ENCODE results near the gene TNFAIP8L2.
"Not testable (repeated sequence)": the region's sequence is repeated elsewhere in the genome, so short reads cannot be mapped to it uniquely, and the experiment has no call there.

Gene TNFAIP8L2

GRCh38 chr1:151146072-151146411, 10.4 kb upstream of the TNFAIP8L2 start:
- DNase-seq (ENCODE audit: low spot score), result no peak

GRCh38 chr1:151146412-151147131, 9.9 kb upstream of the TNFAIP8L2 start, which contains the start of gene SEMA6C:
Gene SEMA6C, minus strand, starts transcription at chr1:151146631. Its CDS starts 4,010 bp downstream, at chr1:151142621.
- DNase-seq (ENCODE audit: low spot score), result peak; percentile 93

- no peak for DNase-seq (ENCODE audit: low spot score)
Observed at GRCh38 chr1:151147132-151147503, 9.3 kb upstream of the TNFAIP8L2 start.

GRCh38 chr1:151147665-151148064, 8.8 kb upstream of the TNFAIP8L2 start:
- DNase-seq (ENCODE audit: low spot score), result no peak

GRCh38 chr1:151157067-151157531, 650 bp downstream of the TNFAIP8L2 start:
- DNase-seq (ENCODE audit: low spot score), result no peak

GRCh38 chr1:151158326-151158725, 1.9 kb downstream of the TNFAIP8L2 start:
- DNase-seq (ENCODE audit: low spot score), result no peak

- DNase-seq (ENCODE audit: low spot score), result no peak
Observed at GRCh38 chr1:151158751-151159251, 2.4 kb downstream of the TNFAIP8L2 start.

GRCh38 chr1:151159373-151159772, 2.9 kb downstream of the TNFAIP8L2 start:
- no peak for DNase-seq (ENCODE audit: low spot score)

- DNase-seq (ENCODE audit: low spot score), result no peak
Observed at GRCh38 chr1:151164732-151165280, 8.4 kb downstream of the TNFAIP8L2 start.

GRCh38 chr1:151165281-151165737, 8.9 kb downstream of the TNFAIP8L2 start:
- peak; percentile 38 for DNase-seq (ENCODE audit: low spot score)

- DNase-seq (ENCODE audit: low spot score), result peak; percentile 87
Observed at GRCh38 chr1:151165738-151166504, 9.5 kb downstream of the TNFAIP8L2 start, which contains the start of the genes LYSMD1 and SCNM1. Gene LYSMD1, minus strand, starts transcription at chr1:151165902. Its CDS starts 644 bp downstream, at chr1:151165258. Gene SCNM1, plus strand, starts transcription at chr1:151166144. Its CDS starts 9 bp downstream, at chr1:151166153.

GRCh38 chr1:151166505-151166956, 10.1 kb downstream of the TNFAIP8L2 start:
- DNase-seq (ENCODE audit: low spot score), result no peak

GRCh38 chr1:151167116-151167515, 10.7 kb downstream of the TNFAIP8L2 start:
- no peak for DNase-seq (ENCODE audit: low spot score)

GRCh38 chr1:151171190-151171589, 14.7 kb downstream of the TNFAIP8L2 start:
- DNase-seq (ENCODE audit: low spot score), result no peak

GRCh38 chr1:151175041-151175741, 18.7 kb downstream of the TNFAIP8L2 start:
- DNase-seq (ENCODE audit: low spot score), result no peak

GRCh38 chr1:151175863-151176262, 19.4 kb downstream of the TNFAIP8L2 start, which contains the start of gene TMOD4:
Gene TMOD4, minus strand, starts transcription at chr1:151175981. Its CDS starts 1,106 bp downstream, at chr1:151174875.
- peak; percentile 30 for DNase-seq (ENCODE audit: low spot score)

- DNase-seq (ENCODE audit: low spot score), result no peak
Observed at GRCh38 chr1:151176514-151177045, 20.1 kb downstream of the TNFAIP8L2 start.

GRCh38 chr1:151184211-151184610, 27.8 kb downstream of the TNFAIP8L2 start:
- no peak for DNase-seq (ENCODE audit: low spot score)

GRCh38 chr1:151187205-151187604, 30.8 kb downstream of the TNFAIP8L2 start:
- no peak for DNase-seq (ENCODE audit: low spot score)

GRCh38 chr1:151188667-151189066, 32.2 kb downstream of the TNFAIP8L2 start:
- DNase-seq (ENCODE audit: low spot score), result not testable (repeated sequence)
